Liver (tissue), 9 donors: ENCODE measurements around the gene TTLL13. TPM values are rescaled to one million over a fixed set of nuclear protein-coding genes. Genes with fewer than 3 reads are reported as not detected.
A peak's percentile ranks its signal among the peaks of the same experiment; 100 is the strongest.

Experiments used
- DNase-seq: peaks from one replicate; pipeline ENCODE4 v3.0.0-alpha.2; 2017; ENCODE audit warnings: low spot score
- H3K27ac ChIP-seq, 2 donors: one replicate each; pipeline ENCODE4 v1.7.0; 2013; ENCODE audit warnings: inconsistent platforms in 2 of 2, low read length in 2 of 2, control low read depth in 1 of 2, low read depth in 1 of 2, mild to moderate bottlenecking in 1 of 2
- H3K27me3 ChIP-seq, 4 donors: one replicate each; pipeline versions ENCODE4 v1.6.1 to v1.7.0; 2013; ENCODE audit warnings: low read length in 3 of 4, inconsistent platforms in 1 of 4, mild to moderate bottlenecking in 1 of 4, moderate library complexity in 1 of 4; ENCODE audit not compliant: control insufficient read depth in 4 of 4, insufficient read depth in 4 of 4
- H3K36me3 ChIP-seq, 4 donors: one replicate each; pipeline versions ENCODE4 v1.6.1 to v1.7.0; 2013; ENCODE audit warnings: low read length in 3 of 4, mild to moderate bottlenecking in 3 of 4, low read depth in 1 of 4, moderate library complexity in 1 of 4; ENCODE audit not compliant: control insufficient read depth in 4 of 4, insufficient read depth in 3 of 4
- H3K4me1 ChIP-seq, 4 donors: one replicate each; pipeline versions ENCODE4 v1.6.1 to v1.7.0; 2013; ENCODE audit warnings: low read length in 3 of 4, mild to moderate bottlenecking in 3 of 4, moderate library complexity in 1 of 4; ENCODE audit not compliant: control insufficient read depth in 4 of 4, insufficient read depth in 4 of 4
- H3K4me3 ChIP-seq, 3 donors: one replicate each; pipeline versions ENCODE4 v1.6.1 to v1.7.0; 2013; ENCODE audit warnings: low read length in 3 of 3, control low read depth in 1 of 3, low read depth in 1 of 3, mild to moderate bottlenecking in 1 of 3
- H3K9ac ChIP-seq, 2 donors: one replicate each; pipeline ENCODE4 v1.7.0; 2013; ENCODE audit warnings: low read length in 2 of 2, mild to moderate bottlenecking in 2 of 2, moderate library complexity in 2 of 2, control low read depth in 1 of 2, low read depth in 1 of 2
- H3K9me3 ChIP-seq, 4 donors: one replicate each; pipeline versions ENCODE4 v1.6.1 to v1.7.0; 2013; ENCODE audit warnings: low read length in 3 of 4; ENCODE audit not compliant: control insufficient read depth in 4 of 4
- EGR1 ChIP-seq, 2 donors: IDR thresholded peaks; 2 replicates each; pipeline ENCODE4 v1.6.1; 2016 to 2018; ENCODE audit warnings: antibody characterized with exemption in 2 of 2, low read depth in 2 of 2
- FOXA1 ChIP-seq: IDR thresholded peaks from 2 replicates; pipeline ENCODE4 v1.6.1; 2016; ENCODE audit warnings: antibody characterized with exemption
- FOXA2 ChIP-seq: IDR thresholded peaks from 2 replicates; pipeline ENCODE4 v1.6.1; 2016; ENCODE audit warnings: antibody characterized with exemption
- GABPA ChIP-seq, 2 donors: IDR thresholded peaks in 1 of 2; conservative IDR thresholded peaks in 1 of 2; 2 replicates each; pipeline ENCODE4 v1.6.1; 2016; ENCODE audit warnings: antibody characterized with exemption in 2 of 2, mild to moderate bottlenecking in 1 of 2, moderate library complexity in 1 of 2
- HNF4A ChIP-seq, 2 donors: conservative IDR thresholded peaks; 2 replicates each; pipeline ENCODE4 v1.6.1; 2016; ENCODE audit warnings: antibody characterized with exemption in 2 of 2, mild to moderate bottlenecking in 2 of 2
- HNF4G ChIP-seq: IDR thresholded peaks from 2 replicates; pipeline ENCODE4 v1.6.1; 2016; ENCODE audit warnings: antibody characterized with exemption
- JUND ChIP-seq, 2 donors: IDR thresholded peaks; 2 replicates each; pipeline ENCODE4 v1.6.1; 2016; ENCODE audit warnings: antibody characterized with exemption in 2 of 2
- NR2F2 ChIP-seq: IDR thresholded peaks from 2 replicates; pipeline ENCODE4 v1.6.1; 2016; ENCODE audit warnings: antibody characterized with exemption
- RAD21 ChIP-seq, 2 donors: IDR thresholded peaks; 2 replicates each; pipeline ENCODE4 v1.6.1; 2016; ENCODE audit warnings: antibody characterized with exemption in 2 of 2, mild to moderate bottlenecking in 2 of 2
- RXRA ChIP-seq, 2 donors: IDR thresholded peaks; 2 replicates each; pipeline ENCODE4 v1.6.1; 2017 to 2018; ENCODE audit warnings: antibody characterized with exemption in 2 of 2, mild to moderate bottlenecking in 1 of 2
- SP1 ChIP-seq: IDR thresholded peaks from 2 replicates; pipeline ENCODE4 v1.6.1; 2018; ENCODE audit warnings: antibody characterized with exemption, mild to moderate bottlenecking
- TAF1 ChIP-seq: conservative IDR thresholded peaks from 2 replicates; pipeline ENCODE4 v1.6.1; 2016; ENCODE audit warnings: antibody characterized with exemption, mild to moderate bottlenecking
- YY1 ChIP-seq: IDR thresholded peaks from 2 replicates; pipeline ENCODE4 v1.6.1; 2016; ENCODE audit warnings: antibody characterized with exemption, mild to moderate bottlenecking
- whole genome bisulfite sequencing: extraction: QIAGEN DNeasy Blood & Tissue Kit; methylation state at CpG from one replicate; pipeline ENCODE4 v1.1.7; 2013; 5-methylcytosine and 5-hydroxymethylcytosine counted together
- polyA plus RNA-seq, 2 donors: library from polyadenylated mRNA; stranded (reverse) in 1 of 2; unstranded in 1 of 2; fragments of 200-250 nt in 1 of 2; fragments of >200 nt in 1 of 2; fragmentation: Nextera tagmentation in 1 of 2; extraction: Ambion mirVana in 1 of 2; gene quantifications; one replicate each; pipeline versions ENCODE4 v1.2.1 to v1.2.3, GENCODE V29; 2013 to 2015
- total RNA-seq, 2 donors: library from RNA; depleted of rRNA; stranded (reverse); fragments of >200 nt; gene quantifications; one replicate each; pipeline ENCODE4 v1.2.3, GENCODE V29; 2014
- TF ChIP-seq, protein P1 (sequence below): IDR thresholded peaks from 2 replicates; pipeline ENCODE4 v1.6.1; 2016; ENCODE audit warnings: antibody characterized with exemption
- TF ChIP-seq, protein P2 (sequence below): fragments of 150-350 bp; IDR thresholded peaks from 2 replicates; pipeline ENCODE4 v1.5.1; 2017; ENCODE audit warnings: improper control_type of control experiment, low read depth, low read length; ENCODE audit not compliant: missing input control
- TF ChIP-seq, protein P3 (sequence below): IDR thresholded peaks from 2 replicates; pipeline ENCODE4 v1.6.1; 2016; ENCODE audit warnings: antibody characterized with exemption
- TF ChIP-seq, protein P4 (sequence below): IDR thresholded peaks from 2 replicates; pipeline ENCODE4 v1.6.1; 2016; ENCODE audit warnings: antibody characterized with exemption
- TF ChIP-seq, protein P5 (sequence below): IDR thresholded peaks from 2 replicates; pipeline ENCODE4 v1.6.1; 2016; ENCODE audit warnings: antibody characterized with exemption, mild to moderate bottlenecking
- donor health status: healthy.
- donor health status: healthy.
- donor health status: healthy.
- donor health status: healthy.
- donor health status: healthy.

TTLL13 gene
- total and polyA plus RNA-seq, 4 donors, result 0.08 to 0.17 TPM; not detected in 2

DNA sequence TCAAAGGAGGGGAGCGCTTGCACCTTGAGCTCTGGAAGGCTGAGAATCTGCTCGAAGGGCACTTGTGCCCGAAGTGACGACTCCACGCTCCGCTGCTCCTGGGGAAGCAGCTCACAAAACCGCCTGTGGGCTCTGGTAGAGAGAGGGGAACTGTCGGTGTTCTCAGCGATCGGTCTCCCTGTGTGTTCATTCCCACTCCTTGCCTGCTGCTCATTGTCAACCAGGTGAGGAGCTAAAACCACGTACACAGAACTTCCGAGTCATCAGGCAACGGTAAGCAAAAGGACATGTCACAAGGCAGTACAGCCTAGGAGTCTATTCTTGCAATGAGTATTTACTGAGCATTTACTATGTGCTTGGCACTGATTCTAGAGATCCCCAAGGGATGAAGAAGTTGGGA lies 17.2 kb upstream of the TTLL13 start:
- TF ChIP-seq, protein P1, sequence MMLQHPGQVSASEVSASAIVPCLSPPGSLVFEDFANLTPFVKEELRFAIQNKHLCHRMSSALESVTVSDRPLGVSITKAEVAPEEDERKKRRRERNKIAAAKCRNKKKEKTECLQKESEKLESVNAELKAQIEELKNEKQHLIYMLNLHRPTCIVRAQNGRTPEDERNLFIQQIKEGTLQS, result no peak
- TF ChIP-seq JUND (IDR thresholded peaks at IDR 0.05) (no peak), RXRA (IDR thresholded peaks at IDR 0.05) (no peak), TAF1 (no peak), FOXA1 (no peak), FOXA2 (no peak), HNF4G (no peak), EGR1 (IDR thresholded peaks at IDR 0.05; ENCODE audit: low read depth in 2 of 2) (no peak), SP1 (no peak), RAD21 (IDR thresholded peaks at IDR 0.05) (no peak), HNF4A (conservative IDR thresholded peaks at IDR 0.05) (no peak), GABPA (IDR thresholded peaks at IDR 0.05 in 1 of 2, conservative IDR thresholded peaks at IDR 0.05 in 1 of 2) (no peak), YY1 (no peak)
- TF ChIP-seq, protein P2, sequence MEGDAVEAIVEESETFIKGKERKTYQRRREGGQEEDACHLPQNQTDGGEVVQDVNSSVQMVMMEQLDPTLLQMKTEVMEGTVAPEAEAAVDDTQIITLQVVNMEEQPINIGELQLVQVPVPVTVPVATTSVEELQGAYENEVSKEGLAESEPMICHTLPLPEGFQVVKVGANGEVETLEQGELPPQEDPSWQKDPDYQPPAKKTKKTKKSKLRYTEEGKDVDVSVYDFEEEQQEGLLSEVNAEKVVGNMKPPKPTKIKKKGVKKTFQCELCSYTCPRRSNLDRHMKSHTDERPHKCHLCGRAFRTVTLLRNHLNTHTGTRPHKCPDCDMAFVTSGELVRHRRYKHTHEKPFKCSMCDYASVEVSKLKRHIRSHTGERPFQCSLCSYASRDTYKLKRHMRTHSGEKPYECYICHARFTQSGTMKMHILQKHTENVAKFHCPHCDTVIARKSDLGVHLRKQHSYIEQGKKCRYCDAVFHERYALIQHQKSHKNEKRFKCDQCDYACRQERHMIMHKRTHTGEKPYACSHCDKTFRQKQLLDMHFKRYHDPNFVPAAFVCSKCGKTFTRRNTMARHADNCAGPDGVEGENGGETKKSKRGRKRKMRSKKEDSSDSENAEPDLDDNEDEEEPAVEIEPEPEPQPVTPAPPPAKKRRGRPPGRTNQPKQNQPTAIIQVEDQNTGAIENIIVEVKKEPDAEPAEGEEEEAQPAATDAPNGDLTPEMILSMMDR, result no peak
- TF ChIP-seq, protein P3, sequence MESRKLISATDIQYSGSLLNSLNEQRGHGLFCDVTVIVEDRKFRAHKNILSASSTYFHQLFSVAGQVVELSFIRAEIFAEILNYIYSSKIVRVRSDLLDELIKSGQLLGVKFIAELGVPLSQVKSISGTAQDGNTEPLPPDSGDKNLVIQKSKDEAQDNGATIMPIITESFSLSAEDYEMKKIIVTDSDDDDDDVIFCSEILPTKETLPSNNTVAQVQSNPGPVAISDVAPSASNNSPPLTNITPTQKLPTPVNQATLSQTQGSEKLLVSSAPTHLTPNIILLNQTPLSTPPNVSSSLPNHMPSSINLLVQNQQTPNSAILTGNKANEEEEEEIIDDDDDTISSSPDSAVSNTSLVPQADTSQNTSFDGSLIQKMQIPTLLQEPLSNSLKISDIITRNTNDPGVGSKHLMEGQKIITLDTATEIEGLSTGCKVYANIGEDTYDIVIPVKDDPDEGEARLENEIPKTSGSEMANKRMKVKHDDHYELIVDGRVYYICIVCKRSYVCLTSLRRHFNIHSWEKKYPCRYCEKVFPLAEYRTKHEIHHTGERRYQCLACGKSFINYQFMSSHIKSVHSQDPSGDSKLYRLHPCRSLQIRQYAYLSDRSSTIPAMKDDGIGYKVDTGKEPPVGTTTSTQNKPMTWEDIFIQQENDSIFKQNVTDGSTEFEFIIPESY, result no peak
- peaks cover 13 to 47% (median 35%) of the 10 kb centered on the region in 4 donors for H3K4me1 ChIP-seq
- H3K27me3 ChIP-seq, result no peaks in the 10 kb centered on the region
- peak overlapping the region in 1 of 2 donors; percentile 90 for H3K9ac ChIP-seq
- 82% methylated on average over 13 of the region's 13 CpGs for WGBS
- peak overlapping the region; percentile 96 to 97 for H3K27ac ChIP-seq
- peaks cover 11 to 25% (median 18%) of the 10 kb centered on the region in 4 donors for H3K36me3 ChIP-seq
- H3K4me3 ChIP-seq, result peak overlapping the region in 2 of 3 donors; percentile 53 to 89
- DNase-seq, result no peak
- H3K9me3 ChIP-seq, result no peaks in the 10 kb centered on the region

DNA sequence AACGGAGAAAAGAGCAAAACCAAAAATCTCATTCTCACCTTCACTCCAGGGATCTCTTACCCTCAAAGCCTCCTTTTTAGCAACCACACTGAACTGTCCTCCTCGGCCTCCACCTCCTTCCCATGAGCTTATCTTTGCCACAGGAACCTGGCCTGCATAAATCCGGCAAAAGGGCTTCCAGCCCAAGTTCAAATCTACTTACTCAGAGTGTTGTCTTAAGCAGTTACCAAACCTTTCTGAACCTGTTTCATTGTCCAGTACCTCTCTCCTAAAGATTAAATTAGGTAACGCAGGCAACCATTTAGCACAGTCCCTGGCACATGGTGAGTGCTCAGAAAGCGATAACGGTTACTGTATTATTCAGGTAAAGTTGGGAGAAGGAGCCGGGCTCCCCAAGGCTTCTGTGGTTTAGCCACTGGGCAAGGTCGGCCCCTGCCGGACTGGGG lies 16.4 kb upstream of the TTLL13 start:
- TF ChIP-seq JUND (IDR thresholded peaks at IDR 0.05) (peak in 1 of 2 donors; percentile 30), GABPA (IDR thresholded peaks at IDR 0.05 in 1 of 2, conservative IDR thresholded peaks at IDR 0.05 in 1 of 2) (peak in 1 of 2 donors; percentile 14), FOXA2 (no peak), EGR1 (IDR thresholded peaks at IDR 0.05; ENCODE audit: low read depth in 2 of 2) (no peak), RAD21 (IDR thresholded peaks at IDR 0.05) (peak; percentile 81 to 85), NR2F2 (no peak)
- TF ChIP-seq, protein P2, result peak; percentile 68
- TF ChIP-seq, protein P4, sequence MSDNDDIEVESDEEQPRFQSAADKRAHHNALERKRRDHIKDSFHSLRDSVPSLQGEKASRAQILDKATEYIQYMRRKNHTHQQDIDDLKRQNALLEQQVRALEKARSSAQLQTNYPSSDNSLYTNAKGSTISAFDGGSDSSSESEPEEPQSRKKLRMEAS, result no peak
- TF ChIP-seq, protein P5, sequence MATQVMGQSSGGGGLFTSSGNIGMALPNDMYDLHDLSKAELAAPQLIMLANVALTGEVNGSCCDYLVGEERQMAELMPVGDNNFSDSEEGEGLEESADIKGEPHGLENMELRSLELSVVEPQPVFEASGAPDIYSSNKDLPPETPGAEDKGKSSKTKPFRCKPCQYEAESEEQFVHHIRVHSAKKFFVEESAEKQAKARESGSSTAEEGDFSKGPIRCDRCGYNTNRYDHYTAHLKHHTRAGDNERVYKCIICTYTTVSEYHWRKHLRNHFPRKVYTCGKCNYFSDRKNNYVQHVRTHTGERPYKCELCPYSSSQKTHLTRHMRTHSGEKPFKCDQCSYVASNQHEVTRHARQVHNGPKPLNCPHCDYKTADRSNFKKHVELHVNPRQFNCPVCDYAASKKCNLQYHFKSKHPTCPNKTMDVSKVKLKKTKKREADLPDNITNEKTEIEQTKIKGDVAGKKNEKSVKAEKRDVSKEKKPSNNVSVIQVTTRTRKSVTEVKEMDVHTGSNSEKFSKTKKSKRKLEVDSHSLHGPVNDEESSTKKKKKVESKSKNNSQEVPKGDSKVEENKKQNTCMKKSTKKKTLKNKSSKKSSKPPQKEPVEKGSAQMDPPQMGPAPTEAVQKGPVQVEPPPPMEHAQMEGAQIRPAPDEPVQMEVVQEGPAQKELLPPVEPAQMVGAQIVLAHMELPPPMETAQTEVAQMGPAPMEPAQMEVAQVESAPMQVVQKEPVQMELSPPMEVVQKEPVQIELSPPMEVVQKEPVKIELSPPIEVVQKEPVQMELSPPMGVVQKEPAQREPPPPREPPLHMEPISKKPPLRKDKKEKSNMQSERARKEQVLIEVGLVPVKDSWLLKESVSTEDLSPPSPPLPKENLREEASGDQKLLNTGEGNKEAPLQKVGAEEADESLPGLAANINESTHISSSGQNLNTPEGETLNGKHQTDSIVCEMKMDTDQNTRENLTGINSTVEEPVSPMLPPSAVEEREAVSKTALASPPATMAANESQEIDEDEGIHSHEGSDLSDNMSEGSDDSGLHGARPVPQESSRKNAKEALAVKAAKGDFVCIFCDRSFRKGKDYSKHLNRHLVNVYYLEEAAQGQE, result no peak
- TF ChIP-seq, protein P1, result no peak
- 5% methylated on average over 9 of the region's 9 CpGs for WGBS
- peak overlapping the region; percentile 62 to 89 (median 86) for H3K4me3 ChIP-seq
- H3K9me3 ChIP-seq, result no peaks in the 10 kb centered on the region
- peak overlapping the region; percentile 96 to 97 for H3K27ac ChIP-seq
- peaks cover 13 to 47% (median 35%) of the 10 kb centered on the region in 4 donors for H3K4me1 ChIP-seq
- H3K9ac ChIP-seq, result peak overlapping the region; percentile 83 to 90
- no peak for DNase-seq
- peaks cover 11 to 20% (median 16%) of the 10 kb centered on the region in 4 donors for H3K36me3 ChIP-seq
- no peaks in the 10 kb centered on the region for H3K27me3 ChIP-seq
